Brain pericyte (primary cell): Measurements from ENCODE around the gene RNU7-1.

ENCODE experiments used
- DNase-seq: peaks from one replicate; pipeline ENCODE4 v3.0.0-alpha.2; 2012; ENCODE audit warnings: low read depth, low spot score

Gene RNU7-1

DNA sequence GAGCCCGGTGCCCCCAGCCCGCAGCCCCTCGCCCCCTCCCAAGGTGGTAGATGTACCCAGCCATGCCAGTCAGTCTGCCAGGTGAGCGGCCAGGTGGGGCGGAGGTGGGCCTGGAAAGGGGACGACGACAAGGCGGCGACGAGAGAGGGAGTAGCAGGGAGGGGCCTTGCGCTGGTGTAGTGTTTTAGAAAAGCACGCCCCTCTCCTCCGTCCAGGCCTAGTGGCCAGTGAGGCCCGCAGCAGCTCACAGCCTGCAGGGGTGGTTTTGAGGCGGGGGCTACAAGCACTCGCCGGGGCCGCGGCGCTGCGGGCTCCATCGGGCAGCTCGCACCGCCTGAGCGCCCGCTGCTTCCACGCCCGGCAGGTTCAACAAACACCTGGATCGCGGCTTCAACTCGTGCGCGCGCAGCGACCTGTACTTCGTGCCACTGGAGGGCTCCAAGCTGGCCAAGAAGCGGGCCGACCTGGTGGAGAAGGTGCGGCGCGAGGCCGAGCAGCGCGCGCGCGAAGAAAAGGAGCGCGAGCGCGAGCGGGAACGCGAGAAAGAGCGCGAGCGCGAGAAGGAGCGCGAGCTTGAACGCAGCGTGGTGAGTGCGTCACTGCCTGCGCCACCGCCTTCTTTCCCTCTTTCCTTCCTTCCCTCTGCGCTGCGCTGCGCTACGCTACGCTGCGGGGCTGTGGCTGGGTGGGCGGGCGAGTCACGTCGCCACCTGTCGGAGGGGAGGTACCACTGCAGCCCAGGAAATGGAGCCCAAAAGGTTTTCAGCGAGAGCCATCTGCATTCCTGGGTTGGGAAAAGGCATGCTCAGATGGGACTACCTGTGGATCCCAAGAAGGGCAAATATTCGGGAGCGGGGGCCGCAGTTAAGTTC lies 5.9 kb upstream of the RNU7-1 start:
- peak; percentile 93 for DNase-seq

DNA sequence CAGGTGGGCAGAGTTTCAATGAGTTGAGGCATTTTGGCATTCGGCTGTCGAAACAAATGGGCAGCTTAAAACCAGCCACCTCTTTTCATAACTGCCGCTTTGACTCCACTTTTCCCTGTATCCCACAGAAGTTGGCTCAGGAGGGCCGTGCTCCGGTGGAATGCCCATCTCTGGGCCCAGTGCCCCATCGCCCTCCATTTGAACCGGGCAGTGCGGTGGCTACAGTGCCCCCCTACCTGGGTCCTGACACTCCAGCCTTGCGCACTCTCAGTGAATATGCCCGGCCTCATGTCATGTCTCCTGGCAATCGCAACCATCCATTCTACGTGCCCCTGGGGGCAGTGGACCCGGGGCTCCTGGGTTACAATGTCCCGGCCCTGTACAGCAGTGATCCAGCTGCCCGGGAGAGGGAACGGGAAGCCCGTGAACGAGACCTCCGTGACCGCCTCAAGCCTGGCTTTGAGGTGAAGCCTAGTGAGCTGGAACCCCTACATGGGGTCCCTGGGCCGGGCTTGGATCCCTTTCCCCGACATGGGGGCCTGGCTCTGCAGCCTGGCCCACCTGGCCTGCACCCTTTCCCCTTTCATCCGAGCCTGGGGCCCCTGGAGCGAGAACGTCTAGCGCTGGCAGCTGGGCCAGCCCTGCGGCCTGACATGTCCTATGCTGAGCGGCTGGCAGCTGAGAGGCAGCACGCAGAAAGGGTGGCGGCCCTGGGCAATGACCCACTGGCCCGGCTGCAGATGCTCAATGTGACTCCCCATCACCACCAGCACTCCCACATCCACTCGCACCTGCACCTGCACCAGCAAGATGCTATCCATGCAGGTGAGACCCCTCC lies 5.0 kb upstream of the RNU7-1 start:
- DNase-seq, result no peak

DNA sequence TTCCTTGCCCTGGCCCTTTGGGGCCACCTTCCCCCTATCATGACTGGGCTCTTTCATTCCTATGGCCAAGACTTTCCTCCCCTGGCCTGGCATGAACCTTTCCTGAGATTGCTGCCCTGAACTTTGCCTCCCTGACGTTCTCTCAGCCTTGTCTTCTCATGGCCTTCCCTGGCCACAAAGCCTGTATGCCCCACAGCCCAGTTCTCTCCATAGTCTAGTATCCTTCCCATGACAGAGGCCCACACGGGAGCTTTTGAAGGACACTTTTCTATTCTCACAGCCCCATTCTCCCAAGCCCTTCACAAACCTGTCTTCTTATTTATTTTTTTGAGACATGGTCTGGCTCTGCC lies 4.5 kb upstream of the RNU7-1 start:
- DNase-seq, result no peak

DNA sequence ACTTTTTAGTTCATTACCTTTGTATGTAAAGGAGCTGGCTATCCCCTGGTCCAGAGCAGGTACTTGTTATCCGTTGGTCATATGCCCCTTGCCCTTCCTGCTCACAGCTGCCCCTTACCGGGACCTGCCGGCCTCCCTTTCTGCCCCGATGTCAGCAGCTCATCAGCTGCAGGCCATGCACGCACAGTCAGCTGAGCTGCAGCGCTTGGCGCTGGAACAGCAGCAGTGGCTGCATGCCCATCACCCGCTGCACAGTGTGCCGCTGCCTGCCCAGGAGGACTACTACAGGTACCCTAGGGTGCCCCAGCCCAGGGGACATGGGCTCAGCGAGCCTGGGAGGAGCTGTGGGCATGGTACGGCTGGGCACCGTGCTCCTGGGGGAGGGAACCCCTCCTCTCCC lies 2.3 kb upstream of the RNU7-1 start:
- DNase-seq, result no peak

DNA sequence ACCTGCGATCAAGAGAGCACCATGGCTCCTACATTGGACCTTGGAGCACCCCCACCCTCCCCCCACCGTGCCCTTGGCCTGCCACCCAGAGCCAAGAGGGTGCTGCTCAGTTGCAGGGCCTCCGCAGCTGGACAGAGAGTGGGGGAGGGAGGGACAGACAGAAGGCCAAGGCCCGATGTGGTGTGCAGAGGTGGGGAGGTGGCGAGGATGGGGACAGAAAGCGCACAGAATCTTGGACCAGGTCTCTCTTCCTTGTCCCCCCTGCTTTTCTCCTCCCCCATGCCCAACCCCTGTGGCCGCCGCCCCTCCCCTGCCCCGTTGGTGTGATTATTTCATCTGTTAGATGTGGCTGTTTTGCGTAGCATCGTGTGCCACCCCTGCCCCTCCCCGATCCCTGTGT lies 1.8 kb upstream of the RNU7-1 start:
- DNase-seq, result no peak

DNA sequence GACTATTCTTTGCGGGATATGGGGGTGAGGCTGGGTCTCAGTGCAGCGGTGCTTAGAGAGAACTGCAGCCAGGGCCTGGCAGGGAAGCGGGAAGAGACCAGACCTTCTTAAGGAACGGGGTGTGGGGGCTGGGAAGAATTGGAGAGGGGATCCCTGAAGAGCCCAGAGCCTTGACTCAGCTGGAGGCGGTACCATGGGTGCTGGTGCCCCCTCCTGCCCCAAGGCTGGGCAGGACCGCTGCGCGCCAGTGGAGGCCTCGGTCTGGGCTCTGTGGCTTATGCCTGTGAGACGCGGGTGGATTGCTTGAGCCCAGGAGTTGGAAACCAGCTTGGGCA lies 1.3 kb upstream of the RNU7-1 start:
- no peak for DNase-seq

DNA sequence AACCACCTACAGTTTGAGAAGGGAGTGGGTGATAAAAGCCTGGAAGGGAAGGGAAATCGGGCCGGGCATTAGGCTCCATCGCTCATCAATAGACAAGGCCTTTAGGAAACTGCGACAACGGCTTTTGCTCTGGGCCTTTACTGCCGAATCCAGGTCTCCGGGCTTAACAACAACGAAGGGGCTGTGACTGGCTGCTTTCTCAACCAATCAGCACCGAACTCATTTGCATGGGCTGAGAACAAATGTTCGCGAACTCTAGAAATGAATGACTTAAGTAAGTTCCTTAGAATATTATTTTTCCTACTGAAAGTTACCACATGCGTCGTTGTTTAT lies 261 bp upstream of the RNU7-1 start:
- peak; percentile 87 for DNase-seq

DNA sequence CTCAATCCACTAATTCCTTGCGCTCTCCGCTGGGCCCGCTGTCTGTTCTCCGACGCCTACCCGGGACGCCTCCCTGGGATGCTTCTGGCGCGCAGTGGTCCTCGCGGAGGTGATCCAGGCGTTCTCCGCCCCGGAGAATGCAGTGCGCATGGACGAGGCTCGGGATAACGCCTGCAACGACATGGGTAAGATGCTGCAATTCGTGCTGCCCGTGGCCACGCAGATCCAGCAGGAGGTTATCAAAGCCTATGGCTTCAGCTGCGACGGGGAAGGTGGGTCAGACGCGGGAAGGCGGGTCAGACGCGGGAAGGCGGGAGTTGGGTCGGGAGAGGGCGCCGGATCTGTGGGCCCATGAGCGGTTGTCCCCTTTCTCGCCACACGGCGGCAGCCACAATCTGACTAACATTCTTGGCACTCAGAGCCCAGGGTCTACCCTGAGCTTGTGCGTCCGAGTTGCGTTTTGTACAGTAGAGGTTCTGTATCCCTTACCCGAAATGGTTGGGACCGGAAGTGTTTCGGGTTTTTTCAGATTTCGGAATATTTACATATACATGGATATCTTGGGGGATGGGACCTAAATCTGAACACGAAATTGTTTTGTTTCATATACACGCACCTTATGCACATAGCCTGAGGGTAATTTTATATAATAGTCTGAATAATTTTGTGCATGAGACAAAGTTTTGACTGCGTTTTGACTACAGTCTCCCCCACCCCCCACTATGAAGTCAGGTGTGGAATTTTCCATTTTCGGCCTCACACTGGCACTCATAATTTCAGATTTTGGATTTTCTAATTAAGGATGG lies 968 bp downstream of the RNU7-1 start:
- DNase-seq, result peak; percentile 57

DNA sequence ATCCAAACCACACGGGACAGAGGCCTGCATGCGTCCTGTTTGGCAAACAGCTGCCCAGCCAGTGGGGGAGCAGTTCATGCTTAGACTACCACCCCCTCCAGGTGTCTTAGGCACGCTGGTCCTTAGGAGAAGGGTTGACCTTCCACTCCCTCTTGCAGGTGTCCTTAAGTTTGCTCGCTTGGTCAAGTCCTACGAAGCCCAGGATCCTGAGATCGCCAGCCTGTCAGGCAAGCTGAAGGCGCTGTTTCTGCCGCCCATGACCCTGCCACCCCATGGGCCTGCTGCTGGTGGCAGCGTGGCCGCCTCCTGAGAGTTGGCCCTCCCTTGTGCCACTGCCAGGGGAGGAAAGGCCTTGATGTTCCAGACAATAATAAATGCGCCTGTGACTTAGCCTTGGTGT lies 2.0 kb downstream of the RNU7-1 start:
- no peak for DNase-seq

DNA sequence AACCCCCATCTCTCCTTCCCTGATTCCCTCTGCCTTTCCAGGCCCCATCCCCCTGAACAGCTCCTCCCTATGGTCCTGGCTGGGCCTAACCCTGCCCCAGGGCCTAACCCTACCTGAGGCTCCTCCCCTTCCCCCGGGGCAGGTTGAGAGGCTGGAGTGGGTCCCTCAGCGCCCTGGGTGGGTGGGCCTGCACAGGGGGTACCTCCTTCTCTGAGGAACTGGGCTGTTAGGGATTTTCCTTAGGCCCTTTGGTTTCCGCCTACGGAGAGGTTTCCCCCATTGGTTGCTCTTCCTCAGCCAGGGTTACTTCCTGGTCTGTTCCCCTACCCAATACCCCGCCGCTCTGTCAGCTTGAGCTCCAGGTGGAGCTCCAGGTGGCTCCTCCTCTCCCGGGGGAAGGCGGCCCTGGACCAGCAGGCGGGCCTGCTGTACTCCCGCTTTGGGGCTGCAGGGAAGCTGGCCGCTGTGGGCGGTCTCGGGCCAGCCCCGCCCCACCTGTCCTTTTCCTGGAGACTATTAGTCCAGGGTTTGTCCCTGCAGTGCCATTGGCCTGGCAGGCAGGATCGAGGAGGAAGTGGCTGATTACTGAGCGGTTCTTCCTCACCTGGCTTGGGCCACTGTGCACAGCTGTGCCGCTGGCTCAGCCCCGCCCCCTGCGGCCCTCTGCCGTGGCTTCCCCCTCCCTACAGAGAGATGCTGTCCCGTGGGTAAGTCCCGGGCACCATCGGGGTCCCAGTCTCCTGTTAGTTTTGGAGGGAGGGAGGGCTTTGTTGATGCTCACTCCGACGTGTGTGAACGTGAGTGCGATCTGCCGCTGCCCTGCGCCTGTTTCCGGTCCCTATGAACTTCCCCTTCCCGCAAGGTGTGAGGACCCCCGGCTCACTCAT lies 2.7 kb downstream of the RNU7-1 start:
- no peak for DNase-seq

DNA sequence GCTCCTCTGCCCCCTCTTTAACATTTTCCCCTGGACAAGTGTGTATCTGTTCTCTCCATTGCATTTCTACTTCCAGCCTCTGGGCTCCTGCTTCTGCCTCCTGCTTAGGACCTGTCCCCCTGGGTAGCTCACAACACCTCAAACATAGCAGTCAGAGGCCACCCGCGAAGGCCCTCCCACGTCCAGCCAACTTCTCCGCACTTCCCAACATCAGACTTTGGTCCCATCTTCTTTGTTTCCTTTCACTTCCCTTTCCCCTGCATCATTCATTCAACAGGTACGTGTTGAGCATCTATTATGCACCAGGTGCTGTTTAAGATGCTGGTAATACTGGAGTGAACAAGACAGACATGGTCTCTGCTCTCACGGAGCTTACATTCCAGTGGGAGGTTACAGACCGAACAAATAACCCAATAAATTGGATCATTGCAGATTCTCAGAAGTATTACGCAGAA lies 3.3 kb downstream of the RNU7-1 start:
- DNase-seq, result no peak

DNA sequence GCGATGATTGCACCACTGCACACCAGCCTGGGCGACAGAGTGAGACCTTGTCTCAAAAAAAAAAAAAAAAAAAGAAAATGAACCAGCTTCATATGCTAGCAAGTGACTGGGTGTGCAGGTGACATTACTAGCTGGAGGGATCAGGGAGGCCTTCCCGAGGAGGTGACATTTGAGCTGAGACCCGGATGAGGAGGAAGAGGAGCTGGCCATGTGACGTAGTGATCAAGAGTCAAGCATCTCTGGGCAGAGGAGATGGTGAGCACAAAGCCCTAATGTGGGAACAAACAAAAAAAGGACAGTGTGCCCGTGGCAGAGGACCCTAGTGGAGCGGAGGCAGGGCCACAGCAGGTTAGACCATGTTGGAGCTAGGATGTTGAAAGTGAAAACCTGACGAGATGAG lies 4.0 kb downstream of the RNU7-1 start:
- no peak for DNase-seq

DNA sequence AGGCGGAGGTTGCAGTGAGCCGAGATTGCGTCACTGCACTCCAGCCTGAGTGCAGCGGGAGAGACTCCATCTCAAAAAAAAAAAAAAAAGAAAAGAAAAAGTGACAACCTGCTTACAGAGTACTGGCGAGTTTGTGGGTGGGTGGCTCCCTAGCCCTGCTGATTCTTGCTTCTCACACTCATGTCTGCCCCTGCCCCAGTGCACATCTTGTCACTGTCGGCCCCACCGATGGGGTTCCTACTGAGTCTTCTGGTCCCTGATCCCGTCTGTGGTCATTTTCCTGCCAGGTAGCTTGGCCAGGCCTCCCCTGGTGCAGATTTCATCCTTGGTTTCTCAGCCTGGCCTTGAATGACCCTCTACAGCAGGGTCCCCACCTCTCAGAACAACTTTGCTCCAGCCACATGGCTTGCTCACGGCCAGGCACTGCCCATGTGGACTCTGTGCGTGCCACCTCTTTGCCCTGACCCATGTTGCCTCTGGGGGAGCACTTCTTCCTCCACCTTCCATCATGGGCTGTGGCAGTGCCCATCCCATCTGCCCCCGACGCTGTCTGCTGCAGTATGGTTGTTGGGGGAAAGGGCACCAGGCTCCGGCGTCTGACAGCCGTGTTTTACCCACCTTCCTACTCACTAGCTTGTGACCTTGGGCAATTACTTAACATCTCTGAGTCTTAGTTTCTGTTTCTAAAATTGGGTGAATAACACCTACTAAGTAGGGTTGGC lies 5.4 kb downstream of the RNU7-1 start:
- no peak for DNase-seq

DNA sequence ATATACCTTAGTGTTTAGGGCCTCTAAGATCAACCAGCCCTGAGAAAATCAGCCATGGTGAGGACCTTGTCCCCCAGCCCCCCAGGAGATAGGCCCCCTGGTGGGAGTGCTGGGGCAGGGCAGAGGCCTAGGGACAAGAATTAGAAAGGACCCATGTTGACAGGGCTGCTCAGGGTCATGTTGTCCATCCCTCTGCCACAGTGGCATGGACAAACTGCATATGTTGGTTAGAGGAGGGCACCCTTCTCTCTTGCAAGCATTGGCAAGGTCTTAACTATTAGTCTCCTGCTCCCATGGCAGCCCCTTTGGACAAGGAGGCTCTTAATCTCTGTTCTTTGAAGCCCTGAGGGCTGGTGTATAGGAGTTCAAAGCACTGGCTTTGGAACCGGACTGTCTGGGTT lies 6.8 kb downstream of the RNU7-1 start:
- DNase-seq, result no peak

DNA sequence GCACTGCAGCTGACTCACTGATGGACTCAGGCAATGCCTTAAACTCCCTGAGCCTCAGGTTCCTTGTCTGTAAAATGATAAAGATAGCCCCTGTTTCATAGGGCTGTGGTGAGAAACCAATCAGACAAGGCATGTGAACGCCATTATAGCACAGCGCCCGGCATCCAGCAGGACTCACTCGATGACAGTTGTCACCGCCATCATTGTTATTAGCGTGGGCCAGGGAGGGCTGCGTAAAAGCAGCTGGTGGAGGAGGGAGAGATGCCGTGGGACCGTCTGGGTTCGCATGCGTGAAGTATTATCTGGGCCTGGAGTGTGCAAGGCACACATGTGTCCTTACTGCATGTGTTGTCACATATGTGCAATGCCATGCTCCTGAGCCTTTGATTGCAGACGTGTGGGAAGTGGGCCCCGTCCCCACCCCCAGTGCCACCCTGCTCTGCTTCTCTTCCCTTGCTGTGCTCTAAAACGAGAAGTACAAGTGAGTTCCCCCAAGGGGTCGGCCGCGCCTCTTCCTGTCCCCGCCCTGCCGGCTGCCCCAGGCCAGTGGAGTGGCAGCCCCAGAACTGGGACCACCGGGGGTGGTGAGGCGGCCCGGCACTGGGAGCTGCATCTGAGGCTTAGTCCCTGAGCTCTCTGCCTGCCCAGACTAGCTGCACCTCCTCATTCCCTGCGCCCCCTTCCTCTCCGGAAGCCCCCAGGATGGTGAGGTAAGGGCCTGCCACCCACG lies 7.4 kb downstream of the RNU7-1 start, which contains the start of gene PTPN6:
TSS of gene PTPN6 (plus strand) at position 546 of the 730 bp plus-strand sequence. CDS start at position 703, 157 bp downstream.
- no peak for DNase-seq

DNA sequence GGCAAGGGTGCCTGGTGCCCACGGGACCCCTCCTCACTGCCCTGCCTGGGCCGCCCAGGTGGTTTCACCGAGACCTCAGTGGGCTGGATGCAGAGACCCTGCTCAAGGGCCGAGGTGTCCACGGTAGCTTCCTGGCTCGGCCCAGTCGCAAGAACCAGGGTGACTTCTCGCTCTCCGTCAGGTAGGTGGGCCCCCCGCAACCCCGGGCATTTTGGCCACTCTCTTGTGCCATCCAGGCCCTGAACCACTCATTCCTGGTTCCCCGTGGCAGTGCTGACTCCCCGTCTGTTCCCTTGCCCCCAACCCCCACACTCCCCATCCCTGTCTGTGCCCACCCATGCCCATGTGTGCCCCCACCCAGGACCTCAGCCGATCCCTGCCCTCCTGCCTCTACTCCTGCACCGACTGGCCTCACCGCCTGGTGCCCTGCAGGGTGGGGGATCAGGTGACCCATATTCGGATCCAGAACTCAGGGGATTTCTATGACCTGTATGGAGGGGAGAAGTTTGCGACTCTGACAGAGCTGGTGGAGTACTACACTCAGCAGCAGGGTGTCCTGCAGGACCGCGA lies 8.0 kb downstream of the RNU7-1 start:
- no peak for DNase-seq

DNA sequence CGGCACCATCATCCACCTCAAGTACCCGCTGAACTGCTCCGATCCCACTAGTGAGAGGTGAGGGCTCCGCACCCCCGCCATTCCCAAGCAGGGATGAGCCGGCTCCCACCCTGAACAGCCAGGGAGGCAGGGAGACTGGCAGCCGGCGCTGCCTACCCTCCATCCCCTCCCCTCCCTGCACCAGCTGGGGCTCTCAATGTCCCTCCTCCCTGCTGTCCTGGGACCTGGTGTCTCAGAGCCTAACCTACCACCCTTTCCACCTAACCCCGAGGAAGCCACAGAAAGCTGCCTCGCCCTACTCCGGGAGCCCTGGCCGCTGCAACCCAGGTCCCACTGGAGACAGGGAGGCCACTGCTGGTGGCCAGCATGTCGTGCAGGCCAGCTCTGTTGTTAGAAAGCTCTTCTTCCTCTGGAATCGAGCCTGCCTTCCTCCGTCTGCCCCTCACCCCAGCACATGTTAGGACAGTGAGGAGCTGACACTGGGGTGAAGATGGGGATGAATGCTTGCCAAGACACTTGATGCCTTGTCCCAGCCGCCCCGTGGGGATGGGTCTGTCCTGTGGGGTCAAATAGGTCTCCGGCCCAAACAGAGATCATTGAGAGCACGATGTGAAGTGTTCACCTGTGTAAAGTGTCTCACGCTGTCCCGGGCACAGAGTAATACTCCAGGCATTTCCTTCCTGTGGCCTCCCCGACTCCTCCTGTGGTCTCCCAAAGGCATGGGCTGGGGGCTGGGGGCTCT lies 8.7 kb downstream of the RNU7-1 start:
- no peak for DNase-seq

DNA sequence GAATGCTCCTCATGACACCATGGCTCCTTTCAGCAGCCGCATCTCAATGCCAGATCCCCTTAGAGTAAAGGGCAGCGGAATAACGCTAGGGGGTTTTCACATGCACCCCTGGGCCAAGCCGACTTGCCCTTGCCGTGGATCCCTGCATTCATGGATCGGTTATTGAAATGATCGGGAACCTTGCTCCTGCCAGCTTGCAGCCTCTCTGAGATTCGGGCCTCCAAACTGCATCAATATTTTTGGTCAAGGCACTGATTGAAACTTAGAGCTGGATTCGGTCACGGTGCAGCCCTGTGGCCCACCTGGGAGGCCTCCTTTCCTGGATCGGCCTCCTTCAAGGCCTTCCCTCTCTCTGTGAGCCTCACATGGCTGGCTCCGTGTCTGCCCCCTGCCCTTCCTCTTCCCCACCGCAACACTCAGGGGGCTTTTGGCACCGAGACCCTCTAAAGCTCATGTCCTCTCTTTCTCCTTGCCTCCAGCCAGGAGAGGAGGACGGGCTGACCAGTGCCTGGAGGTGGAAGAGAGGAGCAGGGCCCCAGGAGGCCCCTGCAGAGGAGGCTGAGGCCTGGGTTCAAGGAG lies 9.3 kb downstream of the RNU7-1 start:
- no peak for DNase-seq
